GM12891 (cell line): ENCODE results near the gene RELCH.

Experiments
- PAX5 ChIP-seq: IDR thresholded peaks from 2 replicates; pipeline ENCODE4 v1.6.1; 2011; ENCODE audit warnings: low read length, moderate library complexity, mild to moderate bottlenecking; ENCODE audit not compliant: insufficient read depth, severe bottlenecking
- POLR2A ChIP-seq: IDR thresholded peaks from 2 replicates; pipeline ENCODE4 v1.6.1; 2011; ENCODE audit warnings: low read depth, low read length, control low read depth
- POLR2AphosphoS5 ChIP-seq: IDR thresholded peaks from 2 replicates; pipeline ENCODE4 v1.6.1; 2011; ENCODE audit warnings: low read depth, low read length, control low read depth
- SPI1 ChIP-seq: IDR thresholded peaks from 2 replicates; pipeline ENCODE4 v1.6.1; 2011; ENCODE audit warnings: low read depth, low read length, control low read depth
- TAF1 ChIP-seq: IDR thresholded peaks from 2 replicates; pipeline ENCODE4 v1.6.1; 2011; ENCODE audit warnings: low read depth, low read length, control low read depth

GRCh38 chr18:62196980-62197379, 9.9 kb downstream of the RELCH start:
- no peak for TF ChIP-seq POLR2AphosphoS5
- no peak for TF ChIP-seq POLR2A
- TF ChIP-seq TAF1: no peak
- no peak for TF ChIP-seq SPI1
- no peak for TF ChIP-seq PAX5
